GM19372 (cell line): ENCODE results near the gene SEPTIN2.
"Not testable (repeated sequence)": the region's sequence is repeated elsewhere in the genome, so short reads cannot be mapped to it uniquely, and the experiment has no call there.

Experiments
- ATAC-seq: cut with Tn5 transposase; IDR thresholded peaks from one replicate; pipeline ENCODE4 v1.9.1; 2021; ENCODE audit warnings: mild to moderate bottlenecking, low read depth, moderate library complexity; ENCODE audit not compliant: unreplicated experiment

SEPTIN2 gene

GRCh38 chr2:241344925-241345651 is 29.4 kb downstream of the SEPTIN2 start:
- ATAC-seq = no peak

DNA sequence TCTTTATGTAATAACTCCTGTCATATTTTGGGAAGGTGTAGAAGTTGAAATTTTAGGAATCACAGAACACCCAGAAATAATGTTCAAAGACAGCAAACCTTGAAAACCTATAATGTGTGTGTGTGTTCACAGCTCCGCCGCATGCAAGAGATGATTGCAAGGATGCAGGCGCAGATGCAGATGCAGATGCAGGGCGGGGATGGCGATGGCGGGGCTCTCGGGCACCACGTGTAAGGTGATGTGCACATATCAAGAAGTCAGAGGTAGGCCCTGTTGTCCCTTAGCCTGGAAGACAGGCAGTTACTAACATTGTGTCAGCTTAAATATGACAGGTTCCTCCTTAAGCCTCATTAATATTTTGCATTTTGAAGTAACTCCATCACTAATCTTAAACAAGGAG is 34.2 kb downstream of the SEPTIN2 start:
- no peak for ATAC-seq

- no peak for ATAC-seq
Measured at GRCh38 chr2:241350530-241350877, 34.8 kb downstream of the SEPTIN2 start.

- ATAC-seq = no peak
Measured at GRCh38 chr2:241350878-241351639, 35.3 kb downstream of the SEPTIN2 start.

- ATAC-seq = no peak
Measured at GRCh38 chr2:241351640-241352031, 35.9 kb downstream of the SEPTIN2 start.

- ATAC-seq = no peak
Measured at GRCh38 chr2:241352227-241352626, 36.5 kb downstream of the SEPTIN2 start.

- ATAC-seq = peak; percentile 36
Measured at GRCh38 chr2:241354668-241355658, 39.2 kb downstream of the SEPTIN2 start.

DNA sequence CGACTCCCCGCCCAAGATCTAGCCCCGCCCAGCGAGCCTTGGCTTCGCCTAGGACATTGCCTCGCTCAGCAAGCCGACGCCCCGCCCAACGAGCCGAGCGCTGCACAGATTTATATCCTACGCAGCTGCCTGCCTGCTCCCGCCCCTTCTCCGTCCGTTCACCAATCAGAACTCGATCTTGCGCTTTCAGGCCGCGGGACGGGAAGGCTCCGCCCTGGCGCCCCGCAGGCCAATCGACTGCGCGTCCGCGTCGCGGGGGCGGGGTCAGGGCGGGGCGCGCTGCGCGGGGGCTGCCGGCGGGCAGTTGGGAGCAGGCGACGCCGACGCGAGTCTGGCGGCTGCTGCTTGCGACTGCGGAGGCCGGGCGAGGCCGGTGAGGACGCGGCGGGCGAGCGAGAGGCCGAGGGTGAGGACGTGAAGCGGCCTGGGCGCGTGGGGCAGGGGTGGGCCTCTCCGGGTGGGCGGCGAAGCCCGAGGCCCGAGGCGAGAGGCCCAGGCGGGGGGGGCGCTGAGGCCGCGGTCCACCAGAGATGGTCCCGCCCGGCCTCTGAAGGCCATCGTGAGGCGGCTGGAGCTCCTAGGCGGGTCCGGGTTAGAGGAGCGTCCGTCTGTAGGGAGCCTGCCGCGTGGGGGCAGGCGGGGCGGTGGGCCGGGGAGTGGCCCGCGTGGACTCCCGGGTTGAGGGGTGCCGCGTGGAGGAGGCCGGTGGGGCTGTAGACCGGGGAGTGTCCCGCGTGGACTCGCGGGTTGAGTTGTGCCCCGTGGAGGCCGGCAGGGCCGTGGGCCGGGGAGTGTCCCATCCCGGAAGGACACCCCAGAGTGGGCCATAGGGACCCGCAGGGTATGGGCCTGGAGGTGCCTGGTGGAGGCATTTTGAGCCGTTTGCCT is 40.5 kb downstream of the SEPTIN2 start, which contains the start of gene FARP2:
Gene FARP2, plus strand, starts transcription at position 303 of the 888 bp plus-strand sequence. CDS start 16,823 bp downstream, outside the sequence.
- peak; percentile 80 for ATAC-seq

- ATAC-seq = no peak
Measured at GRCh38 chr2:241356871-241357260, 41.1 kb downstream of the SEPTIN2 start.

DNA sequence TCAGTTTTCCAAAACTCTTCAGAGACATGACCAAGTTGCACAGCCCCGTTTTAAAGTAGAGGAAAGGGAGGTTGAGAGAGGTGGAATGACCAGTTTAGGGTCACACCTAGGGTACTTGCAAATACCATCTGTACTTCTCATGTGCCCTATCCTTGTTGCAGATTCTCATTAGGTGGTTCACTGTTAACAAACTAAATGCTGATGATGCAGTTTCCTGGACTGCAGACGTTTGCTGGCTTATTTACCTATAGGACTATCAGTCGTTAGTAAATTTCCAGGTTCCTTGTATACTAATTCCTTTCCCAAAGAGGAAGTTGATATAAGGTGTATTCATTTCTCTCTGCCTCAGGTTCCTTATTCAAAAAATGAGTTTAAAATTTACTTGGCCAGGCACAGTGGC is 41.8 kb downstream of the SEPTIN2 start:
- ATAC-seq = no peak

GRCh38 chr2:241358470-241358869 is 42.7 kb downstream of the SEPTIN2 start:
- ATAC-seq = no peak

GRCh38 chr2:241359481-241360045 is 43.8 kb downstream of the SEPTIN2 start:
- no peak for ATAC-seq

DNA sequence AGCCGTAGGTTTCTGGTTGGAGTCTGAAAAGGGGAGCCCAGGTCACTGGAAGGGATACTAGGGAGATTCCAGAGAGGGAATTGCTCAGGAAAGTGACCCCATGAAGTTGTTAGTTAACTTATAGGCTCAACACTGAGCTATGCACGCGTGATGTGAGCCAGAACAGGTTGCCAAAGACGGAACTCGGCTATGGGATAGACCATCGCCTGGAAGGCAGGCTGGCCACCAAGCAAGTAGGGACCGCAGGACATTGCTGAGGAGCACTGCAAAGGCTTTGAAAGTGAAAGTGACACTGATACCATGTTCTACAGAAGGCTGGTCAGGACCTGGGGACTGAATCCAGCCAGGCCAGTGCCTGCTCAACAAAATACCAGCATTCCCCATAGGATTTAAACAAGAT is 47.7 kb downstream of the SEPTIN2 start:
- ATAC-seq = no peak

DNA sequence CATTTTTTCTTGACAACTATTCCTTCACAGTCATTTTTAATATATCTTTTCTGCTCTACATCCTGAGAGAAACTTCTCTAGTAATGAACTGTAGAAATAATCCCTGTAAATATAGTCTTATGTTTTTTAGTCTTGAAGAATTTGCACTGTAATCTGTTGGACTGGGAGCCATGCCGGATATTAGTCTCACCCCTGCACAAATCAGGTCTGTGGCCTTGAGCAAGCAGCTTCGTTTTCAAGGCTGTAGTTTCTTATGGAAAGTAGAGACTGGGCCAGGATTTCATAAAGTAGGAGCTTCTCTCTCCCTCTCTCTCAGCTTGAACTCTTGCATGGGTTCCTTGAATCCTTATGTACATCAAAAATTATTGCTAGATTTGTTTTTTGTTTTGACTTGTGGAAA is 49.1 kb downstream of the SEPTIN2 start:
- no peak for ATAC-seq

DNA sequence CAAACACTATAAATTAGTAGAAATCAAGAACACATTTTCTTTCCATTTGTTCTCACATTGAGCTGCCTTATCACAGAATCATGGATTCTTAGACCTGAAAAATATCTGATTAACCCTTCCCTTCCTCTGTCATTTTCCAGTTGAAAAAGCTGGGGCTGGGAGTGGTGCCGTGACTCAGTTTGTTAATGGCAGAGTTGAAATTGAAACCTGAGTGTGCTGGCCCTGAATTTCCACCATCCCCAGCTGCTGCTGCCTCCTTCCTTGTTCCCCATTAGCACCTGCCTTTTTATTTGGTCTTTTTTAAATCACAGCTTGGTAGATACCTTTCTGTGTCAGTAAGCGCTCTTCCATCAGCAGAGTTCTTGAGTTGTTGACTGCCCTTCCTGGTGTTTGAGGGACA is 51.0 kb downstream of the SEPTIN2 start:
- no peak for ATAC-seq

DNA sequence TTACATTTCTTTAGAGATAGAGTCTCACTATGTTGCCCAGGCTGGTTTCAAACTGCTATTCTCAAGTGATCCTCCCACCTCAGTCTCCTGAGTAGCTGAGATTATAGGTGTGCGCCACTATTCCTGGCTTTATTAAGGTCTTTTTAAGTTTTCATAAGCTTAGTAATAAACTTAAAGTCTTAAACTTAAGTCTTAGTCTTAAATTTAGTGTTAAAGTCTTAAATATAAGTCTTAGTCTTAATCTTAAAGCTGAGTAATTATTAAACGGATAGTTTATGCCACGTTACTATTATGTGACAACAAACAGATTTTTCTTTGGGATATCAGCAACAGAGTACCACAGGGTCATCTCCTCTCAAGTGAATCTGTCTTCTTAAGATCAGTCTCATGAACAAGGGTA is 52.9 kb downstream of the SEPTIN2 start:
- no peak for ATAC-seq

GRCh38 chr2:241372361-241372992 is 56.8 kb downstream of the SEPTIN2 start:
- no peak for ATAC-seq

- no peak for ATAC-seq
Measured at GRCh38 chr2:241373446-241373845, 57.7 kb downstream of the SEPTIN2 start.

DNA sequence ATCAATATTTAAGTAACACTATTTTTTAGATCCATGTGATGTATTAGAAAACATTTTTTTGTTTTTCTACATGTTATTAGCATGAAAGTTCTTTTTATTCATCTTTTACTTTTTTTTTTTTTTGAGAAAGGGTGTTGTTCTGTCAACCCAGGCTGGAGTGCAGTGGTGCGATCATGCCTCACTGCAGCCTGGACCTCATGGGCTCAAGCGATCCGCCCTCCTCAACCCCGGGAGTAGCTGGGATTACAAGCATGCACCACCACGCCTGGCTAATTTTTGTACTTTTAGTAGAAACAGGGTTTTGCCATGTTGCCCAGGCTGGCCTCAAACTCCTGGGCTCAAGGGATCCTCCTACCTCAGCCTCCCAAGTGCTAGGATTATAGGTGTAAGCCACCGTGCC is 58.2 kb downstream of the SEPTIN2 start:
- not testable (repeated sequence) for ATAC-seq
